ENCODE data around the gene DENND1A. TPM values are rescaled to one million over a fixed set of nuclear protein-coding genes. Genes with fewer than 3 reads are reported as not detected.

Gene DENND1A
- total RNA-seq, 2 donors from 2014 or later = 22.8 to 24.4 TPM

- DNase-seq (ENCODE audit: low spot score) = no peak
- intact Hi-C loops (cut with DNase I) = no loop called here
Observed at GRCh38 chr9:123679330-123679987, 250.5 kb downstream of the DENND1A start.

GRCh38 chr9:123678878-123679329, 251.0 kb downstream of the DENND1A start:
- DNase-seq (ENCODE audit: low spot score) = no peak
- intact Hi-C loops (cut with DNase I) = no loop called here

- intact Hi-C loops (cut with DNase I) = no loop called here
Observed at GRCh38 chr9:123678038-123678877, 251.7 kb downstream of the DENND1A start.

GRCh38 chr9:123676869-123677268, 253.1 kb downstream of the DENND1A start:
- intact Hi-C loops (cut with DNase I) = no loop called here
- DNase-seq (ENCODE audit: low spot score) = no peak

More at GRCh38 chr9:123678038-123678877, 251.7 kb downstream of the DENND1A start:
- DNase-seq (ENCODE audit: low spot score) = no peak

GRCh38 chr9:123669346-123669745, 260.6 kb downstream of the DENND1A start:
- intact Hi-C loops (cut with DNase I) = no loop called here
- no peak for DNase-seq (ENCODE audit: low spot score)

- no peak for DNase-seq (ENCODE audit: low spot score)
- intact Hi-C loops (cut with DNase I) = no loop called here
Observed at GRCh38 chr9:123663529-123663928, 266.4 kb downstream of the DENND1A start.

- intact Hi-C loops (cut with DNase I) = no loop called here
- DNase-seq (ENCODE audit: low spot score) = no peak
Observed at GRCh38 chr9:123662057-123662776, 267.7 kb downstream of the DENND1A start.

- no peak for DNase-seq (ENCODE audit: low spot score)
- intact Hi-C loops (cut with DNase I) = no loop called here
Observed at GRCh38 chr9:123660691-123661466, 269.0 kb downstream of the DENND1A start.

- intact Hi-C loops (cut with DNase I) = no loop called here
- DNase-seq (ENCODE audit: low spot score) = no peak
Observed at GRCh38 chr9:123659358-123659757, 270.6 kb downstream of the DENND1A start.

- intact Hi-C loops (cut with DNase I) = no loop called here
- DNase-seq (ENCODE audit: low spot score) = no peak
Observed at GRCh38 chr9:123658792-123659191, 271.1 kb downstream of the DENND1A start.

- intact Hi-C loops (cut with DNase I) = no loop called here
- DNase-seq (ENCODE audit: low spot score) = no peak
Observed at GRCh38 chr9:123657941-123658340, 272.0 kb downstream of the DENND1A start.

GRCh38 chr9:123657099-123657498, 272.8 kb downstream of the DENND1A start:
- intact Hi-C loops (cut with DNase I) = no loop called here
- DNase-seq (ENCODE audit: low spot score) = no peak

GRCh38 chr9:123656565-123656964, 273.4 kb downstream of the DENND1A start:
- intact Hi-C loops (cut with DNase I) = no loop called here
- no peak for DNase-seq (ENCODE audit: low spot score)

- intact Hi-C loops (cut with DNase I) = no loop called here
- DNase-seq (ENCODE audit: low spot score) = no peak
Observed at GRCh38 chr9:123655681-123656423, 274.1 kb downstream of the DENND1A start.

- no peak for DNase-seq (ENCODE audit: low spot score)
- intact Hi-C loops (cut with DNase I) = no loop called here
Observed at GRCh38 chr9:123654994-123655637, 274.8 kb downstream of the DENND1A start.

- intact Hi-C loops (cut with DNase I) = no loop called here
- DNase-seq (ENCODE audit: low spot score) = no peak
Observed at GRCh38 chr9:123654218-123654993, 275.5 kb downstream of the DENND1A start.

- intact Hi-C loops (cut with DNase I) = no loop called here
- no peak for DNase-seq (ENCODE audit: low spot score)
Observed at GRCh38 chr9:123652416-123652815, 277.5 kb downstream of the DENND1A start.

Data from posterior vena cava (tissue), 2 donors.